Aorta (tissue), 5 donors: ENCODE results near the gene LCE7A. TPM values are rescaled to one million over a fixed set of nuclear protein-coding genes. Genes with fewer than 3 reads are reported as not detected.

ENCODE experiments used
- ATAC-seq: fragments of 200-7000 bp; cut with Tn5 transposase; one replicate; pipeline ENCODE4 v1.9.1; 2022; ENCODE audit warnings: moderate library complexity; ENCODE audit not compliant: low FRiP score
- DNase-seq, 2 donors: peaks; one replicate each; pipeline ENCODE4 v3.0.0-alpha.2; 2020
- H3K27ac ChIP-seq, 2 donors: one replicate each; pipeline ENCODE4 v1.5.1; 2013; ENCODE audit warnings: low read length in 2 of 2, mild to moderate bottlenecking in 2 of 2, moderate library complexity in 2 of 2, control low read depth in 1 of 2, inconsistent platforms in 1 of 2, low read depth in 1 of 2
- H3K27me3 ChIP-seq, 2 donors: one replicate each; pipeline ENCODE4 v1.6.1; 2013; ENCODE audit warnings: control low read depth in 1 of 2, low read length in 1 of 2, mild to moderate bottlenecking in 1 of 2, moderate library complexity in 1 of 2; ENCODE audit not compliant: insufficient read depth in 2 of 2, control insufficient read depth in 1 of 2
- H3K36me3 ChIP-seq, 2 donors: one replicate each; pipeline ENCODE4 v1.6.1; 2013; ENCODE audit warnings: control low read depth in 1 of 2, low read length in 1 of 2, mild to moderate bottlenecking in 1 of 2; ENCODE audit not compliant: insufficient read depth in 2 of 2, control insufficient read depth in 1 of 2
- H3K4me1 ChIP-seq, 2 donors: one replicate each; pipeline ENCODE4 v1.6.1; 2013; ENCODE audit warnings: low read length in 2 of 2, control low read depth in 1 of 2, mild to moderate bottlenecking in 1 of 2, moderate library complexity in 1 of 2; ENCODE audit not compliant: insufficient read depth in 2 of 2, control insufficient read depth in 1 of 2
- H3K4me3 ChIP-seq, 2 donors: one replicate each; pipeline ENCODE4 v1.5.1; 2013; ENCODE audit warnings: low read length in 2 of 2, control low read depth in 1 of 2, mild to moderate bottlenecking in 1 of 2
- H3K9me3 ChIP-seq: one replicate; pipeline ENCODE4 v1.6.1; 2013; ENCODE audit warnings: mild to moderate bottlenecking, low read length; ENCODE audit not compliant: control insufficient read depth
- WGBS, 2 donors: extraction: QIAGEN DNeasy Blood & Tissue Kit; methylation state at CpG; one replicate each; pipeline ENCODE4 v1.1.7; 2013; 5-methylcytosine and 5-hydroxymethylcytosine counted together
- intact Hi-C, 2 donors: fragments of 100-400 bp; cut with DNase I; formaldehyde crosslinking; loops; one replicate each; pipeline versions ENCODE4 v1.14.2 to v1.15.0; 2022
- long read RNA-seq, 2 donors: library from polyadenylated mRNA; unstranded; transcript quantifications; one replicate each; pipeline ENCODE4 v2.0.0, GENCODE V29; 2020 to 2021
- polyA plus RNA-seq, 2 donors: library from polyadenylated mRNA; stranded (reverse); fragments of 200-250 nt; gene quantifications; one replicate each; pipeline ENCODE4 v1.2.3, GENCODE V29; 2013
- total RNA-seq, 2 donors: library from RNA; stranded (reverse); fragmentation: NEBNext Ultra II Directional; extraction: Animal tissue kit (Norgen Biotek cat#: 25700); gene quantifications; one replicate each; pipeline ENCODE4 v1.2.1, GENCODE V29; 2021
- donor health status: healthy with polysubstance abuse.
- donor health status: Bipolar disorder and iron deficiency.
- donor health status: DM: no; HTN: no; CAD: no.
- donor health status: DM: no; HTN: no; CAD: no.
- donor health status: DM: yes; HTN: yes; CAD: no.

Gene LCE7A
- total RNA-seq (not detected), polyA plus RNA-seq (not detected)
- long read RNA-seq, donor 1: 0 reads
- long read RNA-seq, donor 2: 0 reads

DNA sequence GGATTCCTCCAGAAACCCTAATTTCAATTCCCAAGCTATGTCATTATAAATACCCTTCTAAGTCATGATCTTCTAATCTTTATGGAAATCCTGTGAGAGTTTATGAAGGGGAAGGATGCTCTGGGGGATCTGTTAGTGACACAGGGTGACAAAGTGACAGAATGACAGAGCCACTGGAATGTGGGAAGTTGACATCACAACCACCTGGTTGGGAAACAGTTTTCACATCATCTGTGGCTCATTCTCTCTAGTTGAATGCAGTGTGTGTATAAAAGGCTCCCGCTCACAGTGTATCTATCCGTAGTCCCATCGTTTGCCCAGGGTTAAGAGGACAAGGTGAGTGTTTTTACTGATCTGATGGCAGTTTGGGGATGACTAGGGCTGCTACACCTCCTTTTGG is at the start of gene LCE7A:
Gene LCE7A, plus strand, starts transcription at position 301 of the 400 bp plus-strand sequence. CDS start 702 bp downstream, outside the sequence.
- H3K27ac ChIP-seq: no peak within 1 kb of the TSS
- 84 to 87% methylated on average over 3 of the region's 3 CpGs for WGBS, 2 donors
- H3K4me1 ChIP-seq: no peaks in the 10 kb centered on the region
- no peaks in the 10 kb centered on the region for H3K27me3 ChIP-seq
- no peak within 1 kb of the TSS for H3K4me3 ChIP-seq
- H3K36me3 ChIP-seq: no peaks in the 10 kb centered on the region
- H3K9me3 ChIP-seq: no peaks in the 10 kb centered on the region
- intact Hi-C loops: no loop called here
- no peak for ATAC-seq
- no peak for DNase-seq

- no peak overlapping the region for H3K27ac ChIP-seq
- intact Hi-C loops: no loop called here
- ATAC-seq (no peak), DNase-seq (no peak)
- H3K4me3 ChIP-seq: no peak overlapping the region
- no peaks in the 10 kb centered on the region for H3K36me3 ChIP-seq
- 69 to 73% methylated on average over 2 of the region's 2 CpGs for WGBS, 2 donors
- H3K27me3 ChIP-seq: no peaks in the 10 kb centered on the region
- no peaks in the 10 kb centered on the region for H3K4me1 ChIP-seq
- no peaks in the 10 kb centered on the region for H3K9me3 ChIP-seq
Measured at GRCh38 chr1:152811050-152811449, 48.7 kb upstream of the LCE7A start.

DNA sequence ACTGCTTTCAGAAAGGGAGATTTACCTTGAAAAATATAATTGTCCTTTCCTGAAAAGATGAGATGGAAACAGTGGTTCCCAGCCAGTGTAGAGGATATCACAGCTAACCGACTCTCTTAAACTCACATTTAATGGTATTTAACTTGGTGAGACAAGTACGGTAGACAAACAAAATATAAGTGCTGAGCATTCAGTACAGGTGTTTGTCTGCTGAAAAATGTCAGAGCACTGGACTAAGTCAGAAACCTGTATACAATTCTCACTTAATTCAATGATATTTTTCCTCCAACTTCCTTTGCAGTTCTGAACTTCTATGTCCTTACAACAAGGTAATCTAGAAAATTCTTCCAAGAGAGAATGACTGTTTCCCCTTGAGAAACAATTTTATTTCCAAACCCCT is 48.1 kb upstream of the LCE7A start, which contains the start of gene LCE1B:
Gene LCE1B, plus strand, starts transcription at position 301 of the 400 bp plus-strand sequence. CDS start 476 bp downstream, outside the sequence.
- intact Hi-C loops: no loop called here
- WGBS, 2 donors: 88 to 89% methylated on average over 2 of the region's 2 CpGs
- ATAC-seq: no peak

DNA sequence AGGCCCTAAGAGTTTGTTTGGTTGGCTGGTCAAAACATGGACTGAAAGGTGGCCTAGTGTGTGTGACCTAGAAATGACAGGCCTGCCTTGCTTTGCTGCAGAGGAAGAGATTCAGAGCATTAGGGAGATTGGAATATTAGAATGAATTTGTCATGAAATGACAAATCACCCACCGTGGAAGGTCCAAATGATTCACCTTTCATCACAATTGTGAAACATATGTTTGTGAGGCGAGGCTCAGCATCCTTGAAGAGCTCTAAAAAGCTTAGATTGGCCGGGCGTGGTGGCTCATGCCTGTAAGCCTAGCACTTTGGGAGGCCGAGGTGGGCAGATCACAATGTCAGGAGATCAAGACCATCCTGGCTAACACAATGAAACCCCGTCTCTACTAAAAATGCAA is 42.5 kb upstream of the LCE7A start:
- H3K9me3 ChIP-seq: no peaks in the 10 kb centered on the region

More for the DNA sequence above, 48.1 kb upstream of the LCE7A start, which contains the start of gene LCE1B:
- no peak for DNase-seq
- Histone ChIP-seq H3K36me3 (no peaks in the 10 kb centered on the region), H3K27ac (no peak within 1 kb of the TSS), H3K27me3 (no peaks in the 10 kb centered on the region), H3K4me3 (no peak within 1 kb of the TSS), H3K4me1 (no peaks in the 10 kb centered on the region), H3K9me3 (no peaks in the 10 kb centered on the region)

GRCh38 chr1:152823294-152823693 is 36.5 kb upstream of the LCE7A start:
- ATAC-seq (no peak), DNase-seq (no peak)
- H3K27me3 ChIP-seq: peaks cover 0 to 2% of the 10 kb centered on the region in 2 donors
- no peak overlapping the region for H3K27ac ChIP-seq
- H3K4me1 ChIP-seq: no peaks in the 10 kb centered on the region
- WGBS, 2 donors: 30 to 33% methylated on average over 5 of the region's 5 CpGs
- no peaks in the 10 kb centered on the region for H3K9me3 ChIP-seq
- H3K4me3 ChIP-seq: no peak overlapping the region
- no peaks in the 10 kb centered on the region for H3K36me3 ChIP-seq
- intact Hi-C loops: no loop called here

More for the DNA sequence above, 42.5 kb upstream of the LCE7A start:
- DNase-seq (no peak), ATAC-seq (no peak)
- Histone ChIP-seq H3K4me1 (no peaks in the 10 kb centered on the region), H3K4me3 (no peak overlapping the region), H3K27me3 (no peaks in the 10 kb centered on the region), H3K27ac (no peak overlapping the region), H3K36me3 (no peaks in the 10 kb centered on the region)
- 76 to 85% methylated on average over 6 of the region's 6 CpGs for WGBS, 2 donors
- intact Hi-C loops: no loop called here

DNA sequence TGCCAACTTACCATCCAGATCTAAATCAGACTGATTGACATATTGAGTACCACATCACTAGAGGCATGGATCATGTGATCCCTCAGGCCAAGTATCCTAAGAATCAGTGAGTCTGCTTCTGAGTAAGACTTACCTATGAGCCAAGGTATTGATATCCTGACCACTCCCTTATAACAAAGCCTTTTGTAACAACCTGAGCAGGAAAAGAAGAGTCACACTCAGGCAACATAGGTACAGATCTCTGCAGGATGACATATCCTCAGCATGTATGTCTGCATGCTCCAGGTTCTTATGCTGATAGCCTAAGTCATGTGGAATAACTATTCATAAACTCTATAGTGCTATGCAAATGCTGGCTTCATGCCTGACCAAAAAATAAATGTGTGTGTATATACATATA is 34.8 kb upstream of the LCE7A start:
- H3K27ac ChIP-seq: no peak overlapping the region
- no peaks in the 10 kb centered on the region for H3K9me3 ChIP-seq
- ATAC-seq (no peak), DNase-seq (no peak)
- peaks cover 0 to 2% of the 10 kb centered on the region in 2 donors for H3K27me3 ChIP-seq
- H3K4me3 ChIP-seq: no peak overlapping the region
- no peaks in the 10 kb centered on the region for H3K4me1 ChIP-seq
- no peaks in the 10 kb centered on the region for H3K36me3 ChIP-seq
- intact Hi-C loops: no loop called here

DNA sequence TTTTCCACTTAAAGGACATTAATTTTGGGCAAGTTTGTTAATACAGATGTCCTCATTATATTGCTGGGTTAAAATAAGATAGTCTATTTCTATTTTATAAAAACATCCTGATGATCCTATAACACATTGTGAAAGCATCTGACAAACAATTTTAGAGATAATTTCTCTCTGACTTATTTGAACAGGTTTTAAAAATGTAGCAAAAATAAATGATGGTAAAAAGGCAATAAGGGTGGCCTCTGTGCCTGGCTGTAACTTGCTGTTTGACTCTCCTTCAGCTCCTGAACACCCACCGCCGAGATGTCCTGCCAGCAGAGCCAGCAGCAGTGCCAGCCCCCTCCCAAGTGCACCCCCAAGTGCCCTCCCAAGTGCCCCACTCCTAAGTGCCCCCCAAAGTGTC is 32.6 kb upstream of the LCE7A start, which contains the start of gene LCE1A:
Gene LCE1A, plus strand, starts transcription at position 301 of the 400 bp plus-strand sequence. Its CDS starts 0 bp downstream, at position 301.
- 68 to 81% methylated on average over 2 of the region's 2 CpGs for WGBS, 2 donors
- H3K27me3 ChIP-seq: peaks cover 0 to 2% of the 10 kb centered on the region in 2 donors
- H3K36me3 ChIP-seq: no peaks in the 10 kb centered on the region
- DNase-seq (no peak), ATAC-seq (no peak)
- H3K4me1 ChIP-seq: no peaks in the 10 kb centered on the region
- intact Hi-C loops: no loop called here
- no peak within 1 kb of the TSS for H3K4me3 ChIP-seq
- no peak within 1 kb of the TSS for H3K27ac ChIP-seq
- H3K9me3 ChIP-seq: peaks cover 1% of the 10 kb centered on the region

DNA sequence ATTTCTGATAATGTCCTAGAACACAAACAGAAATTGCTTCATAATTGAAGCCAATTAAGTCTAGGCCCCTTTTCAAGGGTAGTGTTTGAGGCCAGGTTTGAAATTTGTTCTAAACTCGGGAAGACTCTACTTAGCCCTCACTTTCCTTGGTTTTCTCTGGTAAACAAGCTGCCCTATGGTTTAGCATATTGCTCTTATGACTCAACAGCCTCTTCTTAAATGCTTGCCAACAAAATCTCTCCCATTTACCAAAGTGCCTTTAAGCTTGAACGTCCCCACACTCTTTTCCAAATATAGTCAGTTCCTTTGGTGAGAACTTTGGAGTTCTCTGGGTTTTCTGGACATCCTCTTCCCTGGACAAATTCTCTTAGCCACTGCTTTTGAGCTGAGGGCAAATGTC is 22.9 kb upstream of the LCE7A start:
- 41 to 42% methylated on average over 2 of the region's 2 CpGs for WGBS, 2 donors
- no peak for DNase-seq

GRCh38 chr1:152842556-152842955 is 17.2 kb upstream of the LCE7A start, which contains the start of gene LCE6A:
TSS of gene LCE6A (plus strand) at chr1:152842856. CDS start at chr1:152843521, 665 bp downstream.
- Histone ChIP-seq H3K9me3 (no peaks in the 10 kb centered on the region), H3K27me3 (no peaks in the 10 kb centered on the region), H3K4me3 (no peak within 1 kb of the TSS), H3K4me1 (no peaks in the 10 kb centered on the region), H3K36me3 (no peaks in the 10 kb centered on the region), H3K27ac (no peak within 1 kb of the TSS)
- 86 to 89% methylated on average over 3 of the region's 3 CpGs for WGBS, 2 donors
- ATAC-seq (no peak), DNase-seq (no peak)
- intact Hi-C loops: no loop called here

More for the DNA sequence above, 22.9 kb upstream of the LCE7A start:
- H3K4me3 ChIP-seq: no peak overlapping the region
- no peaks in the 10 kb centered on the region for H3K4me1 ChIP-seq
- H3K9me3 ChIP-seq: no peaks in the 10 kb centered on the region
- H3K27me3 ChIP-seq: no peaks in the 10 kb centered on the region
- intact Hi-C loops: no loop called here
- no peaks in the 10 kb centered on the region for H3K36me3 ChIP-seq
- H3K27ac ChIP-seq: no peak overlapping the region
- ATAC-seq: no peak
